ENCODE measurements around the gene HEATR5B. TPM values are rescaled to one million over a fixed set of nuclear protein-coding genes. Genes with fewer than 3 reads are reported as not detected.
"Not testable (repeated sequence)": the region's sequence is repeated elsewhere in the genome, so short reads cannot be mapped to it uniquely, and the experiment has no call there.

The HEATR5B gene
- total RNA-seq, 1 donor from 2014 or later = 15.3 TPM

GRCh38 chr2:36951027-36951518, 133.1 kb downstream of the HEATR5B start:
- Mint-ChIP-seq H3K9me3 (no peaks in the 10 kb centered on the region), H3K27me3 (ENCODE audit: low read depth) (no peaks in the 10 kb centered on the region), H3K4me1 (ENCODE audit: low read depth) (peaks cover 15% of the 10 kb centered on the region), H3K36me3 (ENCODE audit: low read depth) (peaks cover 3% of the 10 kb centered on the region), H3K4me3 (ENCODE audit: low read depth) (no peak overlapping the region), H3K27ac (no peak overlapping the region)
- no peak for DNase-seq (ENCODE audit: low spot score)
- intact Hi-C loops (cut with micrococcal nuclease) = no loop called here

- peaks cover 15% of the 10 kb centered on the region for H3K4me1 Mint-ChIP-seq (ENCODE audit: low read depth)
- DNase-seq (ENCODE audit: low spot score) = no peak
- intact Hi-C loops (cut with micrococcal nuclease) = no loop called here
- no peaks in the 10 kb centered on the region for H3K27me3 Mint-ChIP-seq (ENCODE audit: low read depth)
- H3K27ac Mint-ChIP-seq = no peak overlapping the region
- no peak overlapping the region for H3K4me3 Mint-ChIP-seq (ENCODE audit: low read depth)
- H3K9me3 Mint-ChIP-seq = no peaks in the 10 kb centered on the region
- H3K36me3 Mint-ChIP-seq (ENCODE audit: low read depth) = peaks cover 3% of the 10 kb centered on the region
These were observed 134.3 kb downstream of the HEATR5B start for GRCh38 chr2:36949845-36950244.

GRCh38 chr2:36945240-36945639, 138.9 kb downstream of the HEATR5B start:
- not testable (repeated sequence) for H3K27me3 Mint-ChIP-seq (ENCODE audit: low read depth)

GRCh38 chr2:36941867-36942266, 142.3 kb downstream of the HEATR5B start:
- Mint-ChIP-seq H3K27ac (no peak overlapping the region), H3K9me3 (no peaks in the 10 kb centered on the region), H3K36me3 (ENCODE audit: low read depth) (no peaks in the 10 kb centered on the region), H3K4me3 (ENCODE audit: low read depth) (no peak overlapping the region), H3K4me1 (ENCODE audit: low read depth) (peaks cover 3% of the 10 kb centered on the region), H3K27me3 (ENCODE audit: low read depth) (no peaks in the 10 kb centered on the region)
- intact Hi-C loops (cut with micrococcal nuclease) = no loop called here
- no peak for DNase-seq (ENCODE audit: low spot score)

More at GRCh38 chr2:36945240-36945639, 138.9 kb downstream of the HEATR5B start:
- intact Hi-C loops (cut with micrococcal nuclease); H3K27ac Mint-ChIP-seq; H3K4me3 Mint-ChIP-seq (ENCODE audit: low read depth); H3K9me3 Mint-ChIP-seq; DNase-seq (ENCODE audit: low spot score); H3K4me1 Mint-ChIP-seq (ENCODE audit: low read depth); H3K36me3 Mint-ChIP-seq (ENCODE audit: low read depth): not testable (repeated sequence)

GRCh38 chr2:36936526-36936925, 147.6 kb downstream of the HEATR5B start:
- DNase-seq (ENCODE audit: low spot score); H3K4me1 Mint-ChIP-seq (ENCODE audit: low read depth); H3K4me3 Mint-ChIP-seq (ENCODE audit: low read depth); H3K9me3 Mint-ChIP-seq; H3K27ac Mint-ChIP-seq; H3K27me3 Mint-ChIP-seq (ENCODE audit: low read depth); intact Hi-C loops (cut with micrococcal nuclease); H3K36me3 Mint-ChIP-seq (ENCODE audit: low read depth): not testable (repeated sequence)

GRCh38 chr2:36931688-36932087, 152.5 kb downstream of the HEATR5B start:
- H3K9me3 Mint-ChIP-seq; H3K36me3 Mint-ChIP-seq (ENCODE audit: low read depth); H3K4me1 Mint-ChIP-seq (ENCODE audit: low read depth); DNase-seq (ENCODE audit: low spot score); H3K27me3 Mint-ChIP-seq (ENCODE audit: low read depth); intact Hi-C loops (cut with micrococcal nuclease); H3K4me3 Mint-ChIP-seq (ENCODE audit: low read depth); H3K27ac Mint-ChIP-seq: not testable (repeated sequence)

Other genes starting within 250 kb of the HEATR5B start
- gene STRN, start 117.8 kb downstream of the HEATR5B start, total RNA-seq = 27.7 and 29.7 TPM in 2 replicates
- gene GPATCH11, start 146 bp upstream of the HEATR5B start, total RNA-seq = 14.4 and 14.9 TPM in 2 replicates
- 30.6 and 30.8 TPM in 2 replicates for gene EIF2AK2, start 72.6 kb upstream of the HEATR5B start, total RNA-seq
- not detected in 2 replicates for gene SULT6B1, start 104.3 kb upstream of the HEATR5B start, total RNA-seq
- gene CEBPZOS, start 112.1 kb upstream of the HEATR5B start, total RNA-seq = 37.3 and 42.3 TPM in 2 replicates
- gene CEBPZ, start 147.2 kb upstream of the HEATR5B start, total RNA-seq = 59.3 and 61.8 TPM in 2 replicates
- gene NDUFAF7, start 147.3 kb upstream of the HEATR5B start, total RNA-seq = 19.8 and 21.2 TPM in 2 replicates
- 11.9 and 14.0 TPM in 2 replicates for gene PRKD3, start 240.5 kb upstream of the HEATR5B start, total RNA-seq

Data from activated T-helper 2 cell treated with anti-CD3 and anti-CD28 coated beads, Interferon-gamma antibody, Interleukin-2, Interleukin-4, amounts not matched to agents 10 μg/mL and 5 μg/mL and 100 μg/mL, durations not matched to agents 14 hours and 24 hours and 36 hours (primary cell).